Mesendoderm (in vitro differentiated cells): ENCODE data around the gene MSMP.
A peak's percentile ranks its signal among the peaks of the same experiment; 100 is the strongest.

Experiments used
- DNase-seq: peaks from one replicate; pipeline ENCODE4 v3.0.0; 2013
- H2AK5ac ChIP-seq: 2 replicates; pipeline ENCODE4 v1.6.1; 2013; ENCODE audit warnings: low read length, inconsistent platforms
- H2BK120ac ChIP-seq: 2 replicates; pipeline ENCODE4 v1.6.1; 2013; ENCODE audit warnings: low read depth, mild to moderate bottlenecking, low read length, moderate library complexity, mixed read lengths
- H2BK15ac ChIP-seq: replicated peaks from 2 replicates; pipeline ENCODE4 v1.6.1; 2013; ENCODE audit warnings: low read depth, mild to moderate bottlenecking, moderate library complexity
- H2BK5ac ChIP-seq: 2 replicates; pipeline ENCODE4 v1.6.1; 2013; ENCODE audit warnings: low read length, inconsistent platforms
- H3K18ac ChIP-seq: 2 replicates; pipeline ENCODE4 v1.6.1; 2013; ENCODE audit warnings: mild to moderate bottlenecking, low read length, mixed read lengths
- H3K23ac ChIP-seq: one replicate; pipeline ENCODE4 v1.6.1; 2013; ENCODE audit warnings: low read length
- H3K27ac ChIP-seq: 2 replicates; pipeline ENCODE4 v1.5.1; 2013; ENCODE audit warnings: low read depth, mild to moderate bottlenecking, inconsistent platforms, low read length, moderate library complexity
- H3K27me3 ChIP-seq: 2 replicates; pipeline ENCODE4 v1.6.1; 2013; ENCODE audit warnings: low read length, control low read depth, mild to moderate bottlenecking, inconsistent platforms; ENCODE audit not compliant: insufficient read depth, poor library complexity
- H3K36me3 ChIP-seq: 2 replicates; pipeline ENCODE4 v1.6.1; 2013; ENCODE audit warnings: low read length, inconsistent platforms; ENCODE audit not compliant: control insufficient read depth, insufficient read depth
- H3K4ac ChIP-seq: one replicate; pipeline ENCODE4 v1.6.1; 2013; ENCODE audit warnings: low read depth, mild to moderate bottlenecking, low read length, moderate library complexity
- H3K4me1 ChIP-seq: 2 replicates; pipeline ENCODE4 v1.6.1; 2013; ENCODE audit warnings: low read depth, low read length, inconsistent platforms; ENCODE audit not compliant: control insufficient read depth
- H3K4me2 ChIP-seq: 2 replicates; pipeline ENCODE4 v1.6.1; 2013; ENCODE audit warnings: low read length
- H3K4me3 ChIP-seq: 2 replicates; pipeline ENCODE4 v1.5.1; 2013; ENCODE audit warnings: mild to moderate bottlenecking, low read length
- H3K56ac ChIP-seq: one replicate; pipeline ENCODE4 v1.6.1; 2013; ENCODE audit warnings: low read length
- H3K79me1 ChIP-seq: 2 replicates; pipeline ENCODE4 v1.6.1; 2013; ENCODE audit warnings: low read length, inconsistent platforms
- H3K79me2 ChIP-seq: 2 replicates; pipeline ENCODE4 v1.6.1; 2013; ENCODE audit warnings: mild to moderate bottlenecking, low read length; ENCODE audit not compliant: control insufficient read depth, insufficient read depth
- H3K9ac ChIP-seq: 2 replicates; pipeline ENCODE4 v1.6.1; 2013; ENCODE audit warnings: low read length, inconsistent platforms
- H4K5ac ChIP-seq: one replicate; pipeline ENCODE4 v1.6.1; 2013; ENCODE audit warnings: low read length
- H4K8ac ChIP-seq: one replicate; pipeline ENCODE4 v1.6.1; 2013; ENCODE audit warnings: low read depth, mild to moderate bottlenecking, control low read depth, low read length, moderate library complexity
- WGBS: extraction: QIAGEN DNeasy Blood & Tissue Kit; methylation state at CpG from one replicate; pipeline ENCODE4 v1.1.7; 2013; ENCODE audit warnings: low lambda C conversion rate, missing lambda C conversion rate; ENCODE audit not compliant: insufficient coverage; ENCODE audit errors: extremely low coverage; 5-methylcytosine and 5-hydroxymethylcytosine counted together

Gene MSMP

GRCh38 chr9:35732185-35732799 is 21.8 kb downstream of the MSMP start, which contains the start of the genes CREB3 and TLN1:
TSS of gene CREB3 (plus strand) at chr9:35732666. CDS start at chr9:35732773, 107 bp downstream.
TSS of gene TLN1 (minus strand) at chr9:35732195. CDS start at chr9:35725694, 6,501 bp downstream.
- H3K79me2 ChIP-seq = peaks cover 34% of the 10 kb centered on the region

GRCh38 chr9:35731415-35732184 is 22.5 kb downstream of the MSMP start:
- Histone ChIP-seq H3K79me1 (peaks cover 37% of the 10 kb centered on the region), H2AK5ac (peak overlapping the region; percentile 54), H3K23ac (no peak overlapping the region), H2BK120ac (peak overlapping the region; percentile 56), H3K18ac (peak overlapping the region; percentile 89), H4K8ac (peak overlapping the region; percentile 84), H4K5ac (peak overlapping the region; percentile 14), H3K4me1 (peaks cover 36% of the 10 kb centered on the region), H3K27ac (peak overlapping the region; percentile 90), H3K36me3 (peaks cover 3% of the 10 kb centered on the region), H2BK15ac (no peak overlapping the region), H3K27me3 (no peaks in the 10 kb centered on the region), H3K4ac (peak overlapping the region; percentile 93), H3K4me2 (peak overlapping the region; percentile 85), H3K79me2 (peaks cover 41% of the 10 kb centered on the region), H3K56ac (peak overlapping the region; percentile 95), H3K4me3 (peak overlapping the region; percentile 58), H3K9ac (peak overlapping the region; percentile 82), H2BK5ac (peak overlapping the region; percentile 49)
- no CpG with 5 or more reads among the region's 47 CpGs for WGBS
- no peak for DNase-seq

More at GRCh38 chr9:35732185-35732799, 21.8 kb downstream of the MSMP start, which contains the start of the genes CREB3 and TLN1:
- Histone ChIP-seq H4K5ac (peak within 1 kb of the TSS; percentile 14), H3K23ac (no peak within 1 kb of the TSS), H3K27me3 (no peaks in the 10 kb centered on the region), H3K79me1 (peaks cover 30% of the 10 kb centered on the region), H3K56ac (peak within 1 kb of the TSS; percentile 95), H4K8ac (peak within 1 kb of the TSS; percentile 84), H3K4ac (peak within 1 kb of the TSS; percentile 93), H3K36me3 (peaks cover 7% of the 10 kb centered on the region), H2AK5ac (peak within 1 kb of the TSS; percentile 54), H3K9ac (peak within 1 kb of the TSS; percentile 86), H3K18ac (peak within 1 kb of the TSS; percentile 89), H2BK120ac (peak within 1 kb of the TSS; percentile 56), H3K4me2 (peak within 1 kb of the TSS; percentile 95), H3K27ac (peak within 1 kb of the TSS; percentile 90), H2BK15ac (no peak within 1 kb of the TSS), H3K4me1 (peaks cover 32% of the 10 kb centered on the region), H3K4me3 (peak within 1 kb of the TSS; percentile 82), H2BK5ac (peak within 1 kb of the TSS; percentile 49)
- peak; percentile 99 for DNase-seq
- no CpG with 5 or more reads among the region's 49 CpGs for WGBS

DNA sequence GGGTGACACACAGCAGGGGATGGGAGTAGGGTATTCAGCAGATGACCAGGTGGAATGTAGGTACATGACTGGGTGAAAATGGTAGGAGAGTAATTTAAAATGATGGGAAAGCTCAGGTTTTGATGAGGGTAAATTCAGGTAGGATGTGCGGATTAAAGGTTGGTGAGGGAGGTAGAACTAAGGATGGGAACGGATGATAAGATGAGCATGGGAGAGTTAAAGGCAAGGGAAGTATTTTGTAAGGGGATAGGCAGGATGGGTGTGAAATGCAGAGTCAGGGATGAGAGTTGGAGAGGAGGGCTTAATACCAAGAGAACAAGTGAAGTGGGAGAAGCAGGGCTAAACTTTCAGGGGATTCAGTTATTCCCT is 23.6 kb downstream of the MSMP start:
- Histone ChIP-seq H3K36me3 (peaks cover 3% of the 10 kb centered on the region), H3K27me3 (no peaks in the 10 kb centered on the region), H2BK120ac (no peak overlapping the region), H3K9ac (peak overlapping the region; percentile 82), H2AK5ac (peak overlapping the region; percentile 71), H4K5ac (no peak overlapping the region), H3K27ac (no peak overlapping the region), H4K8ac (no peak overlapping the region), H3K79me2 (peaks cover 46% of the 10 kb centered on the region), H3K56ac (peak overlapping the region; percentile 75), H3K4ac (no peak overlapping the region), H3K23ac (no peak overlapping the region), H2BK15ac (no peak overlapping the region), H3K4me2 (peak overlapping the region; percentile 50), H3K18ac (no peak overlapping the region), H3K79me1 (peaks cover 43% of the 10 kb centered on the region), H2BK5ac (no peak overlapping the region), H3K4me3 (no peak overlapping the region), H3K4me1 (peaks cover 36% of the 10 kb centered on the region)
- 100% methylated on average over 2 of the region's 2 CpGs for WGBS
- DNase-seq = no peak

DNA sequence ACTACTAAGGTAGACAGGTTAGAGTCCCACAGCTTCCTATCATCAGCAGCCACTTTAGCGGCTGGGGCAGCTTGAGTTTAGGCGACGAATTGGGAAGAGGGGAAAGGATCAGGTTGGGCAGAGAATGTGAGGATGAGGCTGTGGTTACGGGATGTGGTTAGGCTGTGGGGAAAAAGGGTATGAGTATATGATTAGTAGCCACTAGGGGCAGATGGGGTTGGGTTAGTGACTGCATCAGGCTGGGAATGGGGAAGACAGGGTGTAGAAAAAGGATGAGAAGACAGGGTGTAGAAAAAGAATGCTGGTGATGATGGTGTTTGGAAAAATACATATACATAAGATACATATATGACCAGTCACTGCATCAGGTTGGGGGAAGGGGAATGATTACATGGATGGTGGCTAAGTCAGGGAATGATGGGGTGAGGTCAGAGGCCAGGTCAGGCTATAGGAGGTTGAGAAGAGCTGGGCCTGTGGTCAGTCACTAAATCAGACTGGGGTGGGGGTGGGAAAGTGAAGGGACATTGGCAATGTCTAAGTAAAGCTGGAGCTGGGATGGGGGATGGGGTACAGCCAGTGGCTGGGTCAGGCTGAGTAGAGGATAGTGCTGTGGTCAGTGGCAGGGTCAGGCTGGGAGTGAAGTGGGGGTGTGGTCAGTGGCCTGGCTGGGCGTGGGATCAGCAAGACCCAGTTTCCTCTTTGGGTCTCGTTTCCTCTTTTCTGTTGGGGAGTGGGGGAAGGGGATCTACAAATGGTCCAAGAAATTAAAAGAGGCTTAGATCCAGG is 24.2 kb downstream of the MSMP start:
- Histone ChIP-seq H3K4me2 (peak overlapping the region; percentile 50), H2AK5ac (no peak overlapping the region), H2BK5ac (peak overlapping the region; percentile 6), H3K79me1 (peaks cover 48% of the 10 kb centered on the region), H3K27me3 (no peaks in the 10 kb centered on the region), H3K56ac (peak overlapping the region; percentile 79), H3K27ac (no peak overlapping the region), H3K23ac (no peak overlapping the region), H2BK120ac (no peak overlapping the region), H3K9ac (peak overlapping the region; percentile 56), H3K18ac (no peak overlapping the region), H3K4me1 (peaks cover 36% of the 10 kb centered on the region), H3K79me2 (peaks cover 46% of the 10 kb centered on the region), H3K4ac (no peak overlapping the region), H2BK15ac (no peak overlapping the region), H4K8ac (no peak overlapping the region), H4K5ac (no peak overlapping the region), H3K36me3 (no peaks in the 10 kb centered on the region), H3K4me3 (no peak overlapping the region)
- DNase-seq = peak; percentile 86
- WGBS = no CpG with 5 or more reads among the region's 6 CpGs

DNA sequence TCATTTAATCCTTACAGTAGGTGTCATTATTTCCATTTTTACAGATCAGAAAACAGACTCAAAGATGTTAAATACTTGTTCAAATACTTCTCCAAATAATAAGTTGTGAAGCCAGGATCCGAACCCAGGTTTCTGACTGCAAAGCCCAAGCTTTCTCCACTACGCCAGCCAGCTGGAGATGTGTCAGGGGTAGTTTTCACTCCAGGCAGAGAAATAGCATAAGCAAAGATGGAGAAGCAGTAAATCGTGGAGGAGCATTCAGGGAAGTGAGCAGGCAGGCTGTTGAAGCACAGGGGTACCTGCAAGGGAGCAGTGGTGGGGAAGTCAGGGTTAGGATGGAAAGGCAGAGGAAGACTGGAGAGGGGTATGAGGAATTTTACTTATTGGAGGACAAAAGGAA is 25.0 kb downstream of the MSMP start:
- H2BK120ac ChIP-seq = no peak overlapping the region
- H3K4ac ChIP-seq = peak overlapping the region; percentile 64
- H2AK5ac ChIP-seq = no peak overlapping the region
- no peak for DNase-seq
- H4K8ac ChIP-seq = no peak overlapping the region
- peak overlapping the region; percentile 79 for H3K56ac ChIP-seq
- peaks cover 51% of the 10 kb centered on the region for H3K79me1 ChIP-seq
- no peak overlapping the region for H3K27ac ChIP-seq
- H3K23ac ChIP-seq = no peak overlapping the region
- no peak overlapping the region for H4K5ac ChIP-seq
- H2BK15ac ChIP-seq = no peak overlapping the region
- no CpG with 5 or more reads among the region's 3 CpGs for WGBS
- H3K4me3 ChIP-seq = no peak overlapping the region
- H2BK5ac ChIP-seq = no peak overlapping the region
- H3K79me2 ChIP-seq = peaks cover 46% of the 10 kb centered on the region
- H3K27me3 ChIP-seq = no peaks in the 10 kb centered on the region
- peaks cover 6% of the 10 kb centered on the region for H3K36me3 ChIP-seq
- peak overlapping the region; percentile 50 for H3K4me2 ChIP-seq
- peak overlapping the region; percentile 56 for H3K9ac ChIP-seq
- H3K4me1 ChIP-seq = peaks cover 36% of the 10 kb centered on the region
- H3K18ac ChIP-seq = peak overlapping the region; percentile 11
